Measurements from ENCODE around the gene ROGDI. TPM values are rescaled to one million over a fixed set of nuclear protein-coding genes. Genes with fewer than 3 reads are reported as not detected.

The ROGDI gene
- total and polyA plus RNA-seq, 2 of the 13 experiments (the other 11 are each of a cell fraction or from before 2014, with no cell fraction given), result 19.2 to 42.1 TPM

GRCh38 chr16:4766875-4767628 is 35.4 kb downstream of the ROGDI start, which contains the start of gene ZNF500 (continued):
- TF ChIP-seq ZHX2 (IDR thresholded peaks at IDR 0.05; ENCODE audit: low read depth) (no peak), ZHX2 (CRISPR knock-in tag; IDR thresholded peaks at IDR 0.05; ENCODE audit: borderline replicate concordance) (peak; percentile 89; the same call in 1 of the 2 replicates), ZNF776 (CRISPR knock-in tag; IDR thresholded peaks at IDR 0.05) (peak; percentile 92), PRDM15 (CRISPR knock-in tag; IDR thresholded peaks at IDR 0.05) (0 out of 2 replicates have a peak, but pooled peaks have one; percentile 5), GMEB1 (CRISPR knock-in tag; IDR thresholded peaks at IDR 0.05; ENCODE audit: borderline replicate concordance) (peak; percentile 95), HNF1A (IDR thresholded peaks at IDR 0.05; ENCODE audit: low read depth) (0 out of 2 replicates have a peak, but pooled peaks have one; percentile 25), HNF1A (CRISPR knock-in tag; IDR thresholded peaks at IDR 0.05; ENCODE audit: borderline replicate concordance) (0 out of 2 replicates have a peak, but pooled peaks have one; percentile 47), THAP9 (CRISPR knock-in tag; IDR thresholded peaks at IDR 0.05; ENCODE audit: borderline replicate concordance) (peak; percentile 63)
